Medulla oblongata (tissue), 1 donor: ENCODE results near the gene KRTAP10-8.
"Not testable (repeated sequence)": the region's sequence is repeated elsewhere in the genome, so short reads cannot be mapped to it uniquely, and the experiment has no call there.

Experiments used
- DNase-seq: peaks from one replicate; pipeline ENCODE4 v3.0.0-alpha.2; 2015; ENCODE audit errors: extremely low spot score

Gene KRTAP10-8

GRCh38 chr21:44579056-44579832 is 32.6 kb upstream of the KRTAP10-8 start:
- DNase-seq = no peak

- no peak for DNase-seq
Measured at GRCh38 chr21:44579833-44580144, 32.1 kb upstream of the KRTAP10-8 start.

- not testable (repeated sequence) for DNase-seq
Measured at GRCh38 chr21:44580231-44580821, 31.6 kb upstream of the KRTAP10-8 start, which contains the start of gene KRTAP10-5. KRTAP10-5 (minus strand) TSS chr21:44580604; CDS start chr21:44580578, 26 bp downstream.

GRCh38 chr21:44581158-44581557 is 30.7 kb upstream of the KRTAP10-8 start:
- DNase-seq = no peak

GRCh38 chr21:44582055-44582454 is 29.8 kb upstream of the KRTAP10-8 start:
- DNase-seq = no peak

GRCh38 chr21:44583089-44583799 is 28.6 kb upstream of the KRTAP10-8 start:
- no peak for DNase-seq

GRCh38 chr21:44583800-44584147 is 28.1 kb upstream of the KRTAP10-8 start:
- no peak for DNase-seq

- no peak for DNase-seq
Measured at GRCh38 chr21:44585892-44586291, 26.0 kb upstream of the KRTAP10-8 start.

- no peak for DNase-seq
Measured at GRCh38 chr21:44589094-44589493, 22.8 kb upstream of the KRTAP10-8 start.

GRCh38 chr21:44589586-44590305 is 22.1 kb upstream of the KRTAP10-8 start:
- DNase-seq = no peak

GRCh38 chr21:44590311-44590721 is 21.6 kb upstream of the KRTAP10-8 start:
- DNase-seq = no peak

- DNase-seq = not testable (repeated sequence)
Measured at GRCh38 chr21:44590897-44591800, 20.7 kb upstream of the KRTAP10-8 start.

- DNase-seq = not testable (repeated sequence)
Measured at GRCh38 chr21:44591801-44592130, 20.1 kb upstream of the KRTAP10-8 start.

GRCh38 chr21:44592446-44593311 is 19.2 kb upstream of the KRTAP10-8 start, which contains the start of gene KRTAP10-6:
KRTAP10-6 (minus strand) TSS chr21:44592505; CDS start chr21:44592484, 21 bp downstream.
- DNase-seq = no peak

- no peak for DNase-seq
Measured at GRCh38 chr21:44593598-44594405, 18.1 kb upstream of the KRTAP10-8 start.

- DNase-seq = no peak
Measured at GRCh38 chr21:44594406-44594916, 17.4 kb upstream of the KRTAP10-8 start.

- no peak for DNase-seq
Measured at GRCh38 chr21:44595524-44595923, 16.4 kb upstream of the KRTAP10-8 start.

GRCh38 chr21:44596068-44596725 is 15.7 kb upstream of the KRTAP10-8 start:
- no peak for DNase-seq

- no peak for DNase-seq
Measured at GRCh38 chr21:44598061-44598460, 13.8 kb upstream of the KRTAP10-8 start.
